ENCODE results near the gene PANK4. TPM values are rescaled to one million over a fixed set of nuclear protein-coding genes. Genes with fewer than 3 reads are reported as not detected.

Gene PANK4
- total RNA-seq, 1 experiment from 2014 or later = 32.2 TPM

GRCh38 chr1:2559509-2560298 lies 33.3 kb upstream of the PANK4 start:
- no peak overlapping the region for H3K18ac ChIP-seq (ENCODE audit: insufficient read length, low read depth, low read length)
- no peak for TF ChIP-seq CTCF (conservative IDR thresholded peaks at IDR 0.05)
- no peak overlapping the region for H2AFZ ChIP-seq (ENCODE audit: low read length)
- no peak overlapping the region for H2BK12ac ChIP-seq (ENCODE audit: insufficient read length, low read depth, low read length)
- H3K9ac ChIP-seq (ENCODE audit: extremely low read depth, insufficient read length, low read length) = no peak overlapping the region
- no peak for DNase-seq
- H2BK20ac ChIP-seq (ENCODE audit: low read depth, low read length, poor library complexity, severe bottlenecking) = no peak overlapping the region
- H2AK5ac ChIP-seq (ENCODE audit: insufficient read length, low read length) = no peak overlapping the region
- Mint-ChIP-seq H3K36me3 (ENCODE audit: insufficient read depth in 1 of 3, low read depth in 3 of 3) (no peaks in the 10 kb centered on the region), H3K27ac (no peak overlapping the region; a peak in 1 of 7 replicates), H3K4me1 (peaks cover 9 to 11% of the 10 kb centered on the region in 2 experiments), H3K4me3 (no peak overlapping the region), H3K27me3 (ENCODE audit: low read depth) (peaks cover 2% of the 10 kb centered on the region; the same call in 1 of the 2 replicates), H3K9me3 (no peaks in the 10 kb centered on the region; a peak in 1 of 5 replicates)
- no peak overlapping the region for H3K56ac ChIP-seq (ENCODE audit: insufficient read length, low read depth, low read length)
- no peak overlapping the region for H3K4me2 ChIP-seq (ENCODE audit: insufficient read depth, insufficient read length, low read length)
- no peak overlapping the region for H3K14ac ChIP-seq (ENCODE audit: insufficient read depth, low read length)
- H3K23me2 ChIP-seq (ENCODE audit: insufficient read length, low read depth, low read length, poor library complexity, severe bottlenecking) = no peaks in the 10 kb centered on the region
- H4K5ac ChIP-seq (ENCODE audit: insufficient read length, low read depth, low read length) = no peak overlapping the region
- no peaks in the 10 kb centered on the region for H3K79me1 ChIP-seq (ENCODE audit: insufficient read depth, low read depth, low read length, poor library complexity, severe bottlenecking)
- no peak overlapping the region for H3K4ac ChIP-seq (ENCODE audit: low read depth, low read length)
- H3T11ph ChIP-seq (ENCODE audit: low read length) = no peak overlapping the region
- no CpG with 5 or more reads among the region's 35 CpGs for WGBS (ENCODE audit: extremely low coverage, insufficient read length, low lambda C conversion rate)
- H3K27me3 ChIP-seq (ENCODE audit: insufficient read depth, low read length) = no peaks in the 10 kb centered on the region
- no peaks in the 10 kb centered on the region for H3K9me3 ChIP-seq (ENCODE audit: control insufficient read depth, low read depth, low read length)
- H3K4me1 ChIP-seq (ENCODE audit: insufficient read depth, low read length) = no peaks in the 10 kb centered on the region
- no peak overlapping the region for H3K27ac ChIP-seq (ENCODE audit: insufficient read length, low read depth, low read length)
- no peak overlapping the region for H2BK15ac ChIP-seq (ENCODE audit: low read depth, low read length)
- H4K8ac ChIP-seq (replicated peaks; ENCODE audit: insufficient read length, low read depth, low read length) = no peak overlapping the region
- no peak overlapping the region for H2BK5ac ChIP-seq (ENCODE audit: insufficient read length, low read length)
- H3K23ac ChIP-seq (ENCODE audit: insufficient read length, low read depth, low read length) = no peak overlapping the region
- H2BK120ac ChIP-seq (ENCODE audit: low read depth, low read length, poor library complexity, severe bottlenecking) = no peak overlapping the region
- no peaks in the 10 kb centered on the region for H3K79me2 ChIP-seq (ENCODE audit: insufficient read depth, low read length)
- no peaks in the 10 kb centered on the region for H4K20me1 ChIP-seq (ENCODE audit: control insufficient read depth, insufficient read depth, insufficient read length)
- no peak overlapping the region for H4K91ac ChIP-seq (ENCODE audit: insufficient read length, low read depth, low read length)
